Neural cell (in vitro differentiated cells): ENCODE results near the gene MLEC. TPM values are rescaled to one million over a fixed set of nuclear protein-coding genes. Genes with fewer than 3 reads are reported as not detected.

ENCODE experiments used
- H2AFZ ChIP-seq: fragments of 200-600, 300-800 bp; sonication (generic), shearing (Covaris generic); 2 replicates; pipeline ENCODE4 v1.6.0; 2014; ENCODE audit warnings: low read depth, mild to moderate bottlenecking, antibody characterized with exemption, low read length, moderate library complexity
- H3F3A ChIP-seq: fragments of 200-600 bp; shearing (Covaris generic); 2 replicates; pipeline ENCODE4 v1.6.1; 2016; ENCODE audit warnings: mild to moderate bottlenecking, moderate library complexity, mixed read lengths, antibody characterized with exemption, low read length; ENCODE audit not compliant: insufficient read depth, poor library complexity, severe bottlenecking
- H3K27ac ChIP-seq: fragments of 200-600, 300-800 bp; sonication (generic), shearing (Covaris generic); 2 replicates; pipeline ENCODE4 v1.5.1; 2014; ENCODE audit warnings: mild to moderate bottlenecking, low read length, moderate library complexity
- H3K27me3 ChIP-seq: fragments of 300-800, 200-600 bp; sonication (generic), shearing (Covaris generic); 2 replicates; pipeline ENCODE4 v1.6.0; 2014; ENCODE audit warnings: mild to moderate bottlenecking, low read depth, low read length, moderate library complexity; ENCODE audit not compliant: insufficient read depth
- H3K36me3 ChIP-seq: fragments of 300-800, 200-600 bp; sonication (generic), shearing (Covaris generic); 2 replicates; pipeline ENCODE4 v1.5.1; 2014; ENCODE audit warnings: mild to moderate bottlenecking, antibody characterized with exemption, low read length, moderate library complexity; ENCODE audit not compliant: insufficient read depth
- H3K4me2 ChIP-seq: fragments of 300-800, 200-600 bp; sonication (generic), shearing (Covaris generic); 2 replicates; pipeline ENCODE4 v1.6.0; 2014; ENCODE audit warnings: mild to moderate bottlenecking, low read length
- H3K4me3 ChIP-seq: fragments of 300-800, 200-600 bp; sonication (generic), shearing (Covaris generic); 2 replicates; pipeline ENCODE4 v1.5.1; 2014; ENCODE audit warnings: mild to moderate bottlenecking, low read length, moderate library complexity
- H3K79me2 ChIP-seq: fragments of 200-600 bp; shearing (Covaris generic); replicated peaks from 2 replicates; pipeline ENCODE4 v1.6.0; 2014; ENCODE audit warnings: mild to moderate bottlenecking, low read length, moderate library complexity; ENCODE audit not compliant: insufficient read depth
- H3K9ac ChIP-seq: fragments of 300-800, 200-600 bp; sonication (generic), shearing (Covaris generic); 2 replicates; pipeline ENCODE4 v1.6.1; 2016; ENCODE audit warnings: mild to moderate bottlenecking, low read length, mixed read lengths
- H3K9me2 ChIP-seq: fragments of 200-600 bp; shearing (Covaris generic); 2 replicates; pipeline ENCODE4 v1.6.1; 2016; ENCODE audit warnings: mild to moderate bottlenecking, low read length, mixed read lengths; ENCODE audit not compliant: insufficient read depth
- H3K9me3 ChIP-seq: fragments of 200-600, 300-800 bp; sonication (generic), shearing (Covaris generic); 2 replicates; pipeline ENCODE4 v1.6.1; 2016; ENCODE audit warnings: mild to moderate bottlenecking, mixed run types, low read length, moderate library complexity, mixed read lengths
- H4K20me1 ChIP-seq: fragments of 200-600 bp; shearing (Covaris generic); 2 replicates; pipeline ENCODE4 v1.6.1; 2016; ENCODE audit warnings: mild to moderate bottlenecking, mixed run types; ENCODE audit not compliant: insufficient read depth
- EP300 ChIP-seq: fragments of 450-650 bp; conservative IDR thresholded peaks from 2 replicates; pipeline ENCODE4 v1.6.1; 2014; ENCODE audit warnings: antibody characterized with exemption, mild to moderate bottlenecking, moderate library complexity; ENCODE audit not compliant: poor library complexity, severe bottlenecking
- EZH2 ChIP-seq: fragments of 200-600, 300-800 bp; shearing (Covaris generic), sonication (generic); IDR thresholded peaks from 2 replicates; pipeline ENCODE4 v1.6.1; 2014; ENCODE audit warnings: antibody characterized with exemption, low read length, borderline replicate concordance, mild to moderate bottlenecking; ENCODE audit not compliant: insufficient read depth, poor library complexity, severe bottlenecking
- MXI1 ChIP-seq: fragments of 450-650 bp; conservative IDR thresholded peaks from 2 replicates; pipeline ENCODE4 v1.6.1; 2014; ENCODE audit warnings: antibody characterized with exemption, mild to moderate bottlenecking; ENCODE audit not compliant: poor library complexity, severe bottlenecking
- POLR2AphosphoS5 ChIP-seq: IDR thresholded peaks from 2 replicates; pipeline ENCODE4 v1.6.1; 2012
- RAD21 ChIP-seq: fragments of 450-650 bp; conservative IDR thresholded peaks from 2 replicates; pipeline ENCODE4 v1.6.1; 2014; ENCODE audit warnings: antibody characterized with exemption, mild to moderate bottlenecking, moderate library complexity
- SMC3 ChIP-seq: fragments of 450-650 bp; conservative IDR thresholded peaks from 2 replicates; pipeline ENCODE4 v1.6.1; 2014; ENCODE audit warnings: antibody characterized with exemption, mild to moderate bottlenecking, moderate library complexity; ENCODE audit not compliant: poor library complexity
- TAF1 ChIP-seq: IDR thresholded peaks from 2 replicates; pipeline ENCODE4 v1.6.1; 2012; ENCODE audit warnings: low read depth
- polyA plus RNA-seq: library from polyadenylated mRNA; depleted of rRNA; stranded (reverse); fragments of >200 nt; gene quantifications from 2 replicates; pipeline ENCODE4 v1.2.3, GENCODE V29; 2014
- TF ChIP-seq, protein P1 (sequence below): fragments of 450-650 bp; IDR thresholded peaks from 2 replicates; pipeline ENCODE4 v1.5.1; 2014; ENCODE audit warnings: antibody characterized with exemption, mild to moderate bottlenecking, moderate library complexity; ENCODE audit not compliant: poor library complexity, severe bottlenecking
- TF ChIP-seq, protein P2 (sequence below): IDR thresholded peaks from 2 replicates; pipeline ENCODE4 v1.6.1; 2012; ENCODE audit warnings: borderline replicate concordance

The MLEC gene
- polyA plus RNA-seq, 1 donor from 2014 or later = 33.2 TPM

DNA sequence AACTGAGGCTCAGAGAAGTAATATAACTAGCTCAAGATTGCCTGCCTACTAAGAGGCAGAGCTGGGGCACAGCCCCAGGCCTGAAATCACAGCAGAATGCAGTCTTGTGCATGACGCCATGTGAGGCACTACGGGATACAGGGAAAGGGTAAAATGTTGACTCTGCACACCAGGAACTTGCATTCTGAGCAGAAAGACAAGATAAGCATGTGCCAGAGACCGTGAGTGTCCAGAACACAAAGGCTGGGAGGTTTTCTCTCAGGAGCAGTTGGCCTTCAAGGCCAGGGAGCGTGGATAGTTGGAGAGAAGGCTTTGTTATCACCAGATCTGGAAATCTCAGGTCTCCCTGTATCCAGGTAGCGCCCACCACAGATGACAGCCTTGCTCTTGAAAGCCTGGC is 23.2 kb upstream of the MLEC start:
- Histone ChIP-seq H3K27me3 (no peaks in the 10 kb centered on the region), H3K4me3 (no peak overlapping the region), H3K9me3 (no peaks in the 10 kb centered on the region), H3K9ac (no peak overlapping the region), H3K9me2 (no peaks in the 10 kb centered on the region), H3K4me2 (no peak overlapping the region), H3K79me2 (no peaks in the 10 kb centered on the region), H3K27ac (no peak overlapping the region), H3F3A (no peaks in the 10 kb centered on the region), H4K20me1 (no peaks in the 10 kb centered on the region), H2AFZ (no peak overlapping the region), H3K36me3 (no peaks in the 10 kb centered on the region)
- TF ChIP-seq EZH2 = no peak
- TF ChIP-seq POLR2AphosphoS5 = no peak
- TF ChIP-seq EP300 = no peak
- TF ChIP-seq SMC3 = no peak
- no peak for TF ChIP-seq TAF1
- no peak for TF ChIP-seq RAD21
- TF ChIP-seq MXI1 = no peak
- TF ChIP-seq, protein P1, sequence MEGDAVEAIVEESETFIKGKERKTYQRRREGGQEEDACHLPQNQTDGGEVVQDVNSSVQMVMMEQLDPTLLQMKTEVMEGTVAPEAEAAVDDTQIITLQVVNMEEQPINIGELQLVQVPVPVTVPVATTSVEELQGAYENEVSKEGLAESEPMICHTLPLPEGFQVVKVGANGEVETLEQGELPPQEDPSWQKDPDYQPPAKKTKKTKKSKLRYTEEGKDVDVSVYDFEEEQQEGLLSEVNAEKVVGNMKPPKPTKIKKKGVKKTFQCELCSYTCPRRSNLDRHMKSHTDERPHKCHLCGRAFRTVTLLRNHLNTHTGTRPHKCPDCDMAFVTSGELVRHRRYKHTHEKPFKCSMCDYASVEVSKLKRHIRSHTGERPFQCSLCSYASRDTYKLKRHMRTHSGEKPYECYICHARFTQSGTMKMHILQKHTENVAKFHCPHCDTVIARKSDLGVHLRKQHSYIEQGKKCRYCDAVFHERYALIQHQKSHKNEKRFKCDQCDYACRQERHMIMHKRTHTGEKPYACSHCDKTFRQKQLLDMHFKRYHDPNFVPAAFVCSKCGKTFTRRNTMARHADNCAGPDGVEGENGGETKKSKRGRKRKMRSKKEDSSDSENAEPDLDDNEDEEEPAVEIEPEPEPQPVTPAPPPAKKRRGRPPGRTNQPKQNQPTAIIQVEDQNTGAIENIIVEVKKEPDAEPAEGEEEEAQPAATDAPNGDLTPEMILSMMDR = no peak
- TF ChIP-seq, protein P2, sequence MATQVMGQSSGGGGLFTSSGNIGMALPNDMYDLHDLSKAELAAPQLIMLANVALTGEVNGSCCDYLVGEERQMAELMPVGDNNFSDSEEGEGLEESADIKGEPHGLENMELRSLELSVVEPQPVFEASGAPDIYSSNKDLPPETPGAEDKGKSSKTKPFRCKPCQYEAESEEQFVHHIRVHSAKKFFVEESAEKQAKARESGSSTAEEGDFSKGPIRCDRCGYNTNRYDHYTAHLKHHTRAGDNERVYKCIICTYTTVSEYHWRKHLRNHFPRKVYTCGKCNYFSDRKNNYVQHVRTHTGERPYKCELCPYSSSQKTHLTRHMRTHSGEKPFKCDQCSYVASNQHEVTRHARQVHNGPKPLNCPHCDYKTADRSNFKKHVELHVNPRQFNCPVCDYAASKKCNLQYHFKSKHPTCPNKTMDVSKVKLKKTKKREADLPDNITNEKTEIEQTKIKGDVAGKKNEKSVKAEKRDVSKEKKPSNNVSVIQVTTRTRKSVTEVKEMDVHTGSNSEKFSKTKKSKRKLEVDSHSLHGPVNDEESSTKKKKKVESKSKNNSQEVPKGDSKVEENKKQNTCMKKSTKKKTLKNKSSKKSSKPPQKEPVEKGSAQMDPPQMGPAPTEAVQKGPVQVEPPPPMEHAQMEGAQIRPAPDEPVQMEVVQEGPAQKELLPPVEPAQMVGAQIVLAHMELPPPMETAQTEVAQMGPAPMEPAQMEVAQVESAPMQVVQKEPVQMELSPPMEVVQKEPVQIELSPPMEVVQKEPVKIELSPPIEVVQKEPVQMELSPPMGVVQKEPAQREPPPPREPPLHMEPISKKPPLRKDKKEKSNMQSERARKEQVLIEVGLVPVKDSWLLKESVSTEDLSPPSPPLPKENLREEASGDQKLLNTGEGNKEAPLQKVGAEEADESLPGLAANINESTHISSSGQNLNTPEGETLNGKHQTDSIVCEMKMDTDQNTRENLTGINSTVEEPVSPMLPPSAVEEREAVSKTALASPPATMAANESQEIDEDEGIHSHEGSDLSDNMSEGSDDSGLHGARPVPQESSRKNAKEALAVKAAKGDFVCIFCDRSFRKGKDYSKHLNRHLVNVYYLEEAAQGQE = no peak

DNA sequence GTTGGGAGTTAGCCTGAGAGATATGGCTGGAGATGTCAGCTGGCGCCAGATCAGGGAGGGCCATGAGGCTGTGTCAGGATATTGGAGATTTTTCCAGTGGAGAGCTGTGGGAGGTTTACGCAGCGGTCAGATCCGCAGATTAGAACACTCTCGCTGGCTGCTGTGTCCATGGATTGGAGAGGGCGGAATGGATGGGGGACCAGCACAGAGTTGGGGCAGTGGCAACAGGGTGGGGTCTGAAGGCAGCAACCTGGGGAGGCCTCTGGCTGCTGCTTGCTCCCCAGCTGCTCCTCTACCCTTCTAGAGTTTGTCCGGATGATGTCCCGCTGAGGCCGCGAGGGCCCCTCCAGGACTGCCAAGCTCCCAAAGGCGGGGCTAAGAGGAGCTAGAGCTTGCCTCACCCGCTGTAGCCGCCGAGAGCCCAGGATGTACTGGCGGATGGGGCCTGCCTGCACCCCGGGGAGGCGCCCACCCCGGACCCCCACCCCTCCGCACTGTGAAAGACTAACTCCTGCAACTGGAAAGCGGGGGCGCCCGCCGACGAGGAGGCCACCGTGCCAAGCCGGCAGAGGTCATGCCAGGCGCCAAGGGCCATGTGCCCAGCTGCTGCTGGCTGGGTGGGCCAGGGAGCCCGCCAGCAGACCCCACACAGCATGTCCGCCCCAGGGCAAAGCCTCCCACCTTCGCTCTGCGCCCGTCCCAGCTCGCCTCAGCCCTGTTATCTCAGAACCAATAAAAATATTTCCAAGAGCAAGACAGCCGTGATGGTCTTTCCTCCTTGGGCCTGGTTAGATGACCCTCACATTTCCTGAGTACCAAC is 20.2 kb upstream of the MLEC start:
- Histone ChIP-seq H3K9me2 (no peaks in the 10 kb centered on the region), H3K9me3 (no peaks in the 10 kb centered on the region), H2AFZ (no peak overlapping the region), H3F3A (no peaks in the 10 kb centered on the region), H3K79me2 (no peaks in the 10 kb centered on the region), H3K4me2 (no peak overlapping the region), H3K36me3 (no peaks in the 10 kb centered on the region), H3K27me3 (no peaks in the 10 kb centered on the region), H3K27ac (no peak overlapping the region), H3K9ac (no peak overlapping the region), H4K20me1 (no peaks in the 10 kb centered on the region), H3K4me3 (no peak overlapping the region)
- TF ChIP-seq, protein P1 = no peak
- TF ChIP-seq EZH2 = no peak
- TF ChIP-seq POLR2AphosphoS5 = no peak
- no peak for TF ChIP-seq EP300
- TF ChIP-seq SMC3 = no peak
- no peak for TF ChIP-seq TAF1
- no peak for TF ChIP-seq MXI1
- TF ChIP-seq RAD21 = no peak
- TF ChIP-seq, protein P2 = no peak
